HCT116 (cell line): ENCODE data around the gene TMEM178B. TPM values are rescaled to one million over a fixed set of nuclear protein-coding genes. Genes with fewer than 3 reads are reported as not detected.

Experiments used
- ATAC-seq: fragments of 200-7000 bp; cut with Tn5 transposase; 2 replicates; pipeline ENCODE4 v1.9.1; 2020; ENCODE audit warnings: mild to moderate bottlenecking, moderate library complexity
- BruUV-seq: library from RNA; stranded (reverse); fragments of 400-500 nt; replicated peaks from 2 replicates; lab custom pipeline; 2021; lab: Mats Ljungman, UMichigan
- CTCF ChIA-PET: fragments of 300-600 bp; sonication (Branson Sonifier 250); formaldehyde crosslinking; loops from one replicate; lab custom pipeline; 2021; ENCODE audit warnings: antibody characterized with exemption; lab: Charles Lee
- POLR2A ChIA-PET: fragments of 300-600, 350-600 bp; sonication (Branson Sonifier 250); formaldehyde crosslinking; loops from one replicate; lab custom pipeline; 2021; ENCODE audit warnings: antibody characterized with exemption; lab: Charles Lee
- RAD21 ChIA-PET, 2 experiments: fragments of 300-600 bp; sonication (Branson Sonifier 250); formaldehyde crosslinking; loops; one replicate each; lab custom pipeline; 2023; ENCODE audit warnings: low total read pairs in 2 of 2; ENCODE audit not compliant: uncharacterized antibody in 2 of 2, unreplicated experiment in 2 of 2, low non-redundant PET in 1 of 2; lab: Charles Lee
- DNase-seq: peaks from one replicate; pipeline ENCODE4 v3.0.0-alpha.2; 2010; ENCODE audit warnings: low read depth, low spot score
- H2AFZ ChIP-seq: fragments of 200-600 bp; shearing (Covaris generic), sonication (generic); 2 replicates; pipeline ENCODE4 v1.6.1; 2017; ENCODE audit warnings: low read depth, mixed run types, mixed read lengths, antibody characterized with exemption, low read length; ENCODE audit not compliant: poor library complexity, severe bottlenecking
- H3K27ac ChIP-seq: 2 replicates; pipeline ENCODE4 v1.5.1; 2012; ENCODE audit warnings: low read depth, low read length
- H3K27me3 ChIP-seq: fragments of 200-600 bp; sonication (generic); 2 replicates; pipeline ENCODE4 v1.6.1; 2016; ENCODE audit warnings: mixed run types, low read length, mixed read lengths; ENCODE audit not compliant: insufficient read depth
- H3K36me3 ChIP-seq, 2 experiments: fragments of 200-500 bp in 1 of 2; fragments of 200-600 bp in 1 of 2; sonication (Bioruptor generic) in 1 of 2; sonication (generic) in 1 of 2; 2 replicates each; pipeline versions ENCODE4 v1.5.1 to v1.6.1; 2014 to 2016; ENCODE audit warnings: low read length in 2 of 2, inconsistent platforms in 1 of 2, mixed read lengths in 1 of 2, mixed run types in 1 of 2; ENCODE audit not compliant: insufficient read depth in 2 of 2, control insufficient read depth in 1 of 2
- H3K4me1 ChIP-seq, 2 experiments: fragments of 200-600 bp in 1 of 2; sonication (generic) in 1 of 2; 2 replicates each; pipeline versions ENCODE4 v1.5.1 to v1.6.1; 2012 to 2017; ENCODE audit warnings: low read length in 2 of 2, inconsistent platforms in 1 of 2, mild to moderate bottlenecking in 1 of 2, mixed read lengths in 1 of 2, mixed run types in 1 of 2, moderate library complexity in 1 of 2; ENCODE audit not compliant: insufficient read depth in 2 of 2, control insufficient read depth in 1 of 2
- H3K4me2 ChIP-seq: fragments of 200-600 bp; sonication (generic); 2 replicates; pipeline ENCODE4 v1.6.1; 2017; ENCODE audit warnings: mixed run types, low read length, mixed read lengths
- H3K4me3 ChIP-seq, 2 experiments: fragments of 200-600 bp in 1 of 2; sonication (generic) in 1 of 2; replicated peaks in 1 of 2; 2 replicates each; pipeline ENCODE4 v1.5.1; 2011 to 2016; ENCODE audit warnings: low read length in 2 of 2, control low read depth in 1 of 2, low read depth in 1 of 2, mild to moderate bottlenecking in 1 of 2, mixed read lengths in 1 of 2, mixed run types in 1 of 2
- H3K79me2 ChIP-seq: fragments of 200-600 bp; sonication (generic); 2 replicates; pipeline ENCODE4 v1.6.1; 2017; ENCODE audit warnings: mild to moderate bottlenecking, mixed run types, low read length, moderate library complexity, mixed read lengths; ENCODE audit not compliant: insufficient read depth
- H3K9ac ChIP-seq: fragments of 200-600 bp; sonication (generic); 2 replicates; pipeline ENCODE4 v1.6.1; 2016; ENCODE audit warnings: low read length, mixed read lengths
- H3K9me2 ChIP-seq: fragments of 200-600 bp; sonication (generic), shearing (Covaris generic); 2 replicates; pipeline ENCODE4 v1.6.1; 2017; ENCODE audit warnings: mixed run types, mild to moderate bottlenecking, moderate library complexity; ENCODE audit not compliant: insufficient read depth
- H3K9me3 ChIP-seq, 2 experiments: fragments of 200-500 bp in 1 of 2; fragments of 200-600 bp in 1 of 2; sonication (Bioruptor generic) in 1 of 2; sonication (generic) in 1 of 2; 2 replicates each; pipeline ENCODE4 v1.6.1; 2014 to 2017; ENCODE audit warnings: low read length in 2 of 2, mixed read lengths in 2 of 2, inconsistent platforms in 1 of 2, low read depth in 1 of 2, mild to moderate bottlenecking in 1 of 2, mixed run types in 1 of 2, moderate library complexity in 1 of 2; ENCODE audit not compliant: control insufficient read depth in 1 of 2, insufficient read depth in 1 of 2
- H4K20me1 ChIP-seq: fragments of 200-600 bp; sonication (generic), shearing (Covaris generic); 2 replicates; pipeline ENCODE4 v1.6.1; 2017; ENCODE audit warnings: mixed run types, mild to moderate bottlenecking, moderate library complexity; ENCODE audit not compliant: insufficient read depth
- CBX3 ChIP-seq: IDR thresholded peaks from 2 replicates; pipeline ENCODE4 v1.6.1; 2012; ENCODE audit warnings: low read depth
- JUND ChIP-seq: IDR thresholded peaks from 2 replicates; pipeline ENCODE4 v1.6.1; 2012
- POLR2A ChIP-seq: IDR thresholded peaks from 2 replicates; pipeline ENCODE4 v1.7.0; 2011; ENCODE audit warnings: borderline replicate concordance; ENCODE audit not compliant: insufficient read depth, insufficient read length; ENCODE audit errors: extremely low read depth
- POLR2AphosphoS5 ChIP-seq: IDR thresholded peaks from 2 replicates; pipeline ENCODE4 v1.6.1; 2011; ENCODE audit warnings: mild to moderate bottlenecking, low read depth, low read length, moderate library complexity
- RAD21 ChIP-seq: IDR thresholded peaks from 2 replicates; pipeline ENCODE4 v1.6.1; 2012; ENCODE audit warnings: low read depth, mild to moderate bottlenecking
- SP1 ChIP-seq: IDR thresholded peaks from 2 replicates; pipeline ENCODE4 v1.6.1; 2012; ENCODE audit warnings: low read depth
- intact Hi-C: fragments of 100-400 bp; cut with micrococcal nuclease; formaldehyde crosslinking; loops from 2 replicates; pipeline ENCODE4 v1.10.0; 2022
- total RNA-seq: library from RNA; stranded (reverse); gene quantifications from one replicate; pipeline ENCODE4 v1.2.1, GENCODE V29; 2021; ENCODE audit not compliant: unreplicated experiment
- TF ChIP-seq, protein P1 (sequence below): IDR thresholded peaks from 2 replicates; pipeline ENCODE4 v1.6.1; 2012; ENCODE audit warnings: low read depth
- TF ChIP-seq, protein P2 (sequence below), 3 experiments: fragments of 200-600 bp in 1 of 3; sonication (generic) in 1 of 3; IDR thresholded peaks in 2 of 3; conservative IDR thresholded peaks in 1 of 3; 2 replicates each; pipeline ENCODE4 v1.5.1; 2012 to 2017; ENCODE audit warnings: low read depth in 2 of 3, low read length in 2 of 3, antibody characterized with exemption in 1 of 3, borderline replicate concordance in 1 of 3, control low read depth in 1 of 3, mild to moderate bottlenecking in 1 of 3, mixed read lengths in 1 of 3, mixed run types in 1 of 3, moderate library complexity in 1 of 3; ENCODE audit not compliant: insufficient read depth in 1 of 3

Gene TMEM178B
- total RNA-seq, 1 experiment from 2014 or later, result 0.02 TPM

DNA sequence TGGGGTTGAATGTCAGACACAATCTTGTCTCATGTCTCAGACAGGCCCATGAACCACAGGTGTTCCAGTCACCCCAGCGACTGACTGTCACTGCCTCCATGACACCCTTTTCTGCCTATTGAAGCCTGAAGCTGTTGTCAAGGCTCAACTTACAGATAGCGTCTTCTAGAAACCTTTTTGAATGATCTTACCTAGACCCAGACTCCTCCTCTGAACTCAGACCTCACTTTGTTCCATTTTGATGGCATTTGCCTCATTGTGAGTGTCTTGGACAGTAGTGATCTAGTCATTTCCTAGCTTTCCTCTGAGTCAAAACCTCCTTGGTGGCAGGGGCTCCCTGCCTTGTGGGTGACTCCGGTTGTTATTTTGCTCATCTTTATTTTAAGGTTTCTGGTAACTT is 379.0 kb downstream of the TMEM178B start:
- Histone ChIP-seq H3K4me2 (no peak overlapping the region), H3K9me3 (no peaks in the 10 kb centered on the region), H3K9ac (no peak overlapping the region), H2AFZ (no peak overlapping the region), H3K27me3 (peaks cover 57% of the 10 kb centered on the region), H4K20me1 (no peaks in the 10 kb centered on the region), H3K9me2 (no peaks in the 10 kb centered on the region), H3K4me1 (no peaks in the 10 kb centered on the region), H3K4me3 (no peak overlapping the region), H3K79me2 (no peaks in the 10 kb centered on the region), H3K36me3 (no peaks in the 10 kb centered on the region), H3K27ac (no peak overlapping the region)
- intact Hi-C loops, result no loop called here
- ChIA-PET POLR2A (no interaction called here), RAD21 (no interaction called here), CTCF (no interaction called here)
- no peak for TF ChIP-seq POLR2AphosphoS5
- TF ChIP-seq SP1, result no peak
- TF ChIP-seq, protein P1, sequence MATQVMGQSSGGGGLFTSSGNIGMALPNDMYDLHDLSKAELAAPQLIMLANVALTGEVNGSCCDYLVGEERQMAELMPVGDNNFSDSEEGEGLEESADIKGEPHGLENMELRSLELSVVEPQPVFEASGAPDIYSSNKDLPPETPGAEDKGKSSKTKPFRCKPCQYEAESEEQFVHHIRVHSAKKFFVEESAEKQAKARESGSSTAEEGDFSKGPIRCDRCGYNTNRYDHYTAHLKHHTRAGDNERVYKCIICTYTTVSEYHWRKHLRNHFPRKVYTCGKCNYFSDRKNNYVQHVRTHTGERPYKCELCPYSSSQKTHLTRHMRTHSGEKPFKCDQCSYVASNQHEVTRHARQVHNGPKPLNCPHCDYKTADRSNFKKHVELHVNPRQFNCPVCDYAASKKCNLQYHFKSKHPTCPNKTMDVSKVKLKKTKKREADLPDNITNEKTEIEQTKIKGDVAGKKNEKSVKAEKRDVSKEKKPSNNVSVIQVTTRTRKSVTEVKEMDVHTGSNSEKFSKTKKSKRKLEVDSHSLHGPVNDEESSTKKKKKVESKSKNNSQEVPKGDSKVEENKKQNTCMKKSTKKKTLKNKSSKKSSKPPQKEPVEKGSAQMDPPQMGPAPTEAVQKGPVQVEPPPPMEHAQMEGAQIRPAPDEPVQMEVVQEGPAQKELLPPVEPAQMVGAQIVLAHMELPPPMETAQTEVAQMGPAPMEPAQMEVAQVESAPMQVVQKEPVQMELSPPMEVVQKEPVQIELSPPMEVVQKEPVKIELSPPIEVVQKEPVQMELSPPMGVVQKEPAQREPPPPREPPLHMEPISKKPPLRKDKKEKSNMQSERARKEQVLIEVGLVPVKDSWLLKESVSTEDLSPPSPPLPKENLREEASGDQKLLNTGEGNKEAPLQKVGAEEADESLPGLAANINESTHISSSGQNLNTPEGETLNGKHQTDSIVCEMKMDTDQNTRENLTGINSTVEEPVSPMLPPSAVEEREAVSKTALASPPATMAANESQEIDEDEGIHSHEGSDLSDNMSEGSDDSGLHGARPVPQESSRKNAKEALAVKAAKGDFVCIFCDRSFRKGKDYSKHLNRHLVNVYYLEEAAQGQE, result no peak
- TF ChIP-seq CBX3, result no peak
- TF ChIP-seq JUND, result no peak
- no peak for TF ChIP-seq RAD21
- no peak for TF ChIP-seq POLR2A
- TF ChIP-seq, protein P2, sequence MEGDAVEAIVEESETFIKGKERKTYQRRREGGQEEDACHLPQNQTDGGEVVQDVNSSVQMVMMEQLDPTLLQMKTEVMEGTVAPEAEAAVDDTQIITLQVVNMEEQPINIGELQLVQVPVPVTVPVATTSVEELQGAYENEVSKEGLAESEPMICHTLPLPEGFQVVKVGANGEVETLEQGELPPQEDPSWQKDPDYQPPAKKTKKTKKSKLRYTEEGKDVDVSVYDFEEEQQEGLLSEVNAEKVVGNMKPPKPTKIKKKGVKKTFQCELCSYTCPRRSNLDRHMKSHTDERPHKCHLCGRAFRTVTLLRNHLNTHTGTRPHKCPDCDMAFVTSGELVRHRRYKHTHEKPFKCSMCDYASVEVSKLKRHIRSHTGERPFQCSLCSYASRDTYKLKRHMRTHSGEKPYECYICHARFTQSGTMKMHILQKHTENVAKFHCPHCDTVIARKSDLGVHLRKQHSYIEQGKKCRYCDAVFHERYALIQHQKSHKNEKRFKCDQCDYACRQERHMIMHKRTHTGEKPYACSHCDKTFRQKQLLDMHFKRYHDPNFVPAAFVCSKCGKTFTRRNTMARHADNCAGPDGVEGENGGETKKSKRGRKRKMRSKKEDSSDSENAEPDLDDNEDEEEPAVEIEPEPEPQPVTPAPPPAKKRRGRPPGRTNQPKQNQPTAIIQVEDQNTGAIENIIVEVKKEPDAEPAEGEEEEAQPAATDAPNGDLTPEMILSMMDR (IDR thresholded peaks at IDR 0.05 in 2 of 3, conservative IDR thresholded peaks at IDR 0.05 in 1 of 3; ENCODE audit: borderline replicate concordance in 1 of 3, insufficient read depth in 1 of 3, low read depth in 2 of 3, low read length in 2 of 3), result no peak
- BruUV-seq, result no TSS peak
- DNase-seq (no peak), ATAC-seq (no peak)
